GM18870 (cell line): ENCODE results near the gene WASHC2A.
A peak's percentile ranks its signal among the peaks of the same experiment; 100 is the strongest.
"Not testable (repeated sequence)": the region's sequence is repeated elsewhere in the genome, so short reads cannot be mapped to it uniquely, and the experiment has no call there.

Source experiments
- ATAC-seq: cut with Tn5 transposase; IDR thresholded peaks from one replicate; pipeline ENCODE4 v1.9.1; 2021; ENCODE audit warnings: moderate library complexity; ENCODE audit not compliant: unreplicated experiment

WASHC2A gene, protein sequence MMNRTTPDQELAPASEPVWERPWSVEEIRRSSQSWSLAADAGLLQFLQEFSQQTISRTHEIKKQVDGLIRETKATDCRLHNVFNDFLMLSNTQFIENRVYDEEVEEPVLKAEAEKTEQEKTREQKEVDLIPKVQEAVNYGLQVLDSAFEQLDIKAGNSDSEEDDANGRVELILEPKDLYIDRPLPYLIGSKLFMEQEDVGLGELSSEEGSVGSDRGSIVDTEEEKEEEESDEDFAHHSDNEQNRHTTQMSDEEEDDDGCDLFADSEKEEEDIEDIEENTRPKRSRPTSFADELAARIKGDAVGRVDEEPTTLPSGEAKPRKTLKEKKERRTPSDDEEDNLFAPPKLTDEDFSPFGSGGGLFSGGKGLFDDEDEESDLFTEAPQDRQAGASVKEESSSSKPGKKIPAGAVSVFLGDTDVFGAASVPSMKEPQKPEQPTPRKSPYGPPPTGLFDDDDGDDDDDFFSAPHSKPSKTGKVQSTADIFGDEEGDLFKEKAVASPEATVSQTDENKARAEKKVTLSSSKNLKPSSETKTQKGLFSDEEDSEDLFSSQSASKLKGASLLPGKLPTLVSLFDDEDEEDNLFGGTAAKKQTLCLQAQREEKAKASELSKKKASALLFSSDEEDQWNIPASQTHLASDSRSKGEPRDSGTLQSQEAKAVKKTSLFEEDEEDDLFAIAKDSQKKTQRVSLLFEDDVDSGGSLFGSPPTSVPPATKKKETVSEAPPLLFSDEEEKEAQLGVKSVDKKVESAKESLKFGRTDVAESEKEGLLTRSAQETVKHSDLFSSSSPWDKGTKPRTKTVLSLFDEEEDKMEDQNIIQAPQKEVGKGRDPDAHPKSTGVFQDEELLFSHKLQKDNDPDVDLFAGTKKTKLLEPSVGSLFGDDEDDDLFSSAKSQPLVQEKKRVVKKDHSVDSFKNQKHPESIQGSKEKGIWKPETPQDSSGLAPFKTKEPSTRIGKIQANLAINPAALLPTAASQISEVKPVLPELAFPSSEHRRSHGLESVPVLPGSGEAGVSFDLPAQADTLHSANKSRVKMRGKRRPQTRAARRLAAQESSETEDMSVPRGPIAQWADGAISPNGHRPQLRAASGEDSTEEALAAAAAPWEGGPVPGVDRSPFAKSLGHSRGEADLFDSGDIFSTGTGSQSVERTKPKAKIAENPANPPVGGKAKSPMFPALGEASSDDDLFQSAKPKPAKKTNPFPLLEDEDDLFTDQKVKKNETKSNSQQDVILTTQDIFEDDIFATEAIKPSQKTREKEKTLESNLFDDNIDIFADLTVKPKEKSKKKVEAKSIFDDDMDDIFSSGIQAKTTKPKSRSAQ (N-terminal part only)

DNA sequence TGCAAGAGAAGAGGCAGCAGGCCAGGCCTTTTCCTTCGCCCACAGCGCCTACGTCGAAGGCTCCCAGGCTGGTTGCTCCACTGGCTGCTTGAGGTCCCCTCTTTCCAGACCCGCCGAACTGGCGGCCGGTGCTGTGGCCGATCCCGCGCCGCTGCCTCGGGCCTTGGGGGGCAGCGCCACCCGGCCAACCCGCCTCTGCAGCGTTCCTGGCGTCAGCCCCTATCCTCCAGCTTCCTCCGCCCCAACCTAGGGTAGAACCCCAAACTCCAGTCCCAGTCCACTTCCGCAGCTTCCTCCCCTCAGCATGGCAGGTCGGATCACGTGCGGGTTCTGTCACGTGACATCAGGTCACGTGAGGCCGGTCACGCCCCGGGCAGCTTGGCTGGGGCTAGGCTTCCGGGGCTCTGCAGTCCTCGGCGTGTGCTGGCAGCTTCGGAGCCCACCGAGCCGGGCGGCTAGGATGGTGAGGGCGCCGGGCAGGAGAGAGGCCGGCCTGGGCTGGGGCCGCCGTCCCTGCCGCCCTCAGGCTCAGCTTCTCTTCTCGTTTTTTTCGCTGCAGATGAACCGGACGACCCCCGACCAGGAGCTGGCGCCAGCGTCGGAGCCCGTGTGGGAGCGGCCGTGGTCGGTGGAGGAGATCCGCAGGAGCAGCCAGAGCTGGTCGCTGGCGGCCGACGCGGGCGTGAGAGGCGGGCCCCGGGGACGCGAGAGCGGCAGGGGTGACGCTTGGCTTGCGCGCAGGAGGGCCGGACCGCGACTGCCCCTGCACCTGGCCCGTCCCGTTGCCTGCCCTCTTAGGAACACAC is at the start of gene WASHC2A:
TSS of gene WASHC2A (plus strand) at position 409 of the 806 bp plus-strand sequence. CDS start at position 461, 52 bp downstream.
- peak; percentile 90 for ATAC-seq

DNA sequence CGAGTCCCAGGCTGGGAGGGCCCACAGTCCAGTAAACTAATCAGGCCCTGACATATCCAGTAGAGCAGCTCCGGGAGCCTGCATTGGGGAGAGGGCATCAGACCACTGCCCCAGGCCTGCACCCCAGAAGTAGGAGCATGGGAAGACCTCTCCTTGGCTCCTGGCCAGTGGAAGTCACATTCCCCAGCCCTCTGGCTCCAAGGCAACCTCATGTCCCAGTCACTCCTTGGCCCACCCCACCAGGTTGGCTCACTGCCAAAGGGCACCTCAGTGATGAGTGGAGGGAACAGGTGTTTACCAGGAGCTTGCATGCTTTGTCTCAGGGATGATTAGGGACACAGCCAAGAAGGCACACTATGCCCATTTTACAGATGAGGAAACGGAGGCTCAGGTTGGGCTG is 48.5 kb upstream of the WASHC2A start:
- ATAC-seq, result not testable (repeated sequence)

DNA sequence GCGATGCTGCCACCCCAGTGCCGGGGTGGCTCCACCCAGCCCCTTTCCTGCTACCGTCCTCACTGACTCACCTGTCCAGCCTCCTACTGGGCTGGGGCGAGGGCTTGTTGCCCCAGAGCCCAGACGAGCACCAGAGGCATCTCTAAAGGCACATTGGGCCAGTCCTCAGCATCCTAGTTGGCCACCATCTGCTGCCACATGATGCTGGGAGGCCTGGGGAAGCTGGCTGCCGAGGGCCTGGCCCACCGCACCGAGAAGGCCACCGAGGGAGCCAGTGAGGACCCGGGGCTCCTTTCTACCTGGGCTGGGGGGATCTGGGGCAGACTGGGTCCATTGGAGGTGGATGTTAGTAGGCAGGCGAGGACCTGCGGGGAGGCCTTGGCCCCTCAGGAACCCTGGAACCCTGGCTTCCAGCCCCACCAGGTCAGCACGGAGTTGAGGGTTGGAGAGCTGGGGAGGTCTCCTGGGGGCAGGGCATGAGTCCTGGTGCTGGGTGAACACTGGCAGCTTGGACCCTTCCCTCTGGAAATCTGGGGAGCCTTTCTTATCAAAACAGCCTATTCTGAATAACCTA is 47.2 kb upstream of the WASHC2A start:
- ATAC-seq, result not testable (repeated sequence)

DNA sequence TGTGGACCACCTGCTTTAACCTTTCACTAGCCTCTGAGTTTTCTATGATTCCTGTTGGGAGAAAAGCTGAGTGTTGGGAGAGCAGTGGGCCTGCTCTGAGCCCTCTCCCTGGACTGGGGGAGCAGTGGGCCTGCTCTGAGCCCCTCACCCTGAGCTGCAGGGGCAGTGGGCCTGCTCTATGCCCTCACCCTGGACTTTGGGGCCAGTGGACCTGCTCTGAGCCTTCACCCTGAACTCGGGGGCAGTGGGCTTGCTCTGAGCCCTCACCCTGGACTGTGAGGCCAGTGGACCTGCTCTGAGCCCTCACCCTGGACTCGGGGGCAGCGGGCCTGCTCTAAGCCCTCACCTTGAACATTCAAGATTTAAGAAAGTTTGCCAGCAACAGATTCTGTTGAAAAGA is 46.1 kb upstream of the WASHC2A start:
- ATAC-seq, result no peak

DNA sequence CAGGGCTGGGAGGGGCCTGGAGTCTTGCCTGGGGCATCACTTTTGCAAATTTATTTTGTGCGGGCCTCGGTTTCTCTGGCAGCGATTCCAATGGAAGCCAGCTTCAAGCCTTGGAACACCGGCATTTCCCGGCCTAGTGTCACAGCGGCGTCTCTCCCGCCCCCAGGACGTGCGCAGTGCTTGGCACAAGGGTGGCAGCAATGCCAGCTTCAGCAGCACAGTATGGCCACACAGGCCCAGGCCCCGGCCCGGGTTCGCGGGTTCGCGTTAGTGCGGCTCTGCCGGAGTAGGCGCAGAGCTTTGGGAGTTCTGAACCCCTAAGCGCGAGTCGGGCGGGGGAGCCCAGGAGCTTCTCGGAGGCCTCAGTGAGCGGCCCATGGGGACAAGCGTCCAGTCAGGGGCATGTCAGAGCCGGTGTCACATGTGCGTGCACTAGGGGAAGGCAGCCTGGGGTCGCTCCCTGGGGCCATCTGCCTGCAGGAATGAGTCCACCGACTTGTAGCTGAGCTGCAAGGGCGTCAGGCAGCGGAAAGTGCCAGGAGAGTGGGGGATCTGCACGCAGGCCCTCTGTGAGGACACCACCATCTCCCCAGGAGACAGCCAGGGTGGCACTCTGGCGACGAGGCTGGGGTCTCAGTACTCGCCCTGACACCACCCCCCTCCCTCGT is 42.9 kb upstream of the WASHC2A start:
- ATAC-seq, result not testable (repeated sequence)

DNA sequence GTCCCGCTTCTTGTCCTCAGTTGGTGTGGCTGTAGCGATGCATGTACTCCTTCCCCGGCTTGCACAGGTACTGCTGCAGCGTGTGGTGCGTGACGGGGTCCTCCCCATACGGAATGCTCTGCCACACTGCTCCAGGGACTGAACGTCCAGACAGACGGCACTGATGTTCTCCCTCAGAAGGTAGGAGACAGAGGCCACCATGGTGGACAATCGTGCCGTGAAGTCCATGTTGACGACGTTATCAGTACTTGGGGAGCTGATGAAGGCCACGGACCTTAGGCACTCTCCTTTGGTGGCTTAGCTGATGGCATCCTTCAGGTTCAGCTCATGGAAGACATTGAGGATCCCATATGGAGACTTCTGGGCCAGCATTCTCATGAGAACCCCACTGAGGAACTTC is 42.1 kb upstream of the WASHC2A start:
- ATAC-seq, result no peak

DNA sequence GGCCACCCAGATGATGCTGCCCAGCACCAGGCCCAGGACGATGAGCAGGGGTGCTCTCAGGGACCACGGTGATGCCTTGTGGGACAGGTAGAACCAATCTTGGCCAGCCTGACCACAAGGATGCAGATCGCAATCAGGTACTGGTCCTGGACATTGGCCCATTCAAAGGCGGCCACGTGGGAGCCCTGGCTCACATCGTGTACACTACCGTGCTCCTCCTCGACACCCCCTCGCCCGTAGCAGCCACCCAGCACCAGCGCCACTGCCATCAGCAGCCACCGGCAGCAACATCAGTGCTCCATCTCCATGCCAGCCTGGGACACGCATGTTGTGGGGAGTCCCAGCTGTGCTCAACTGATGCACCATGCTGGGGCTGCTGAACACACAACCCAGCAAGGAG is 40.6 kb upstream of the WASHC2A start:
- no peak for ATAC-seq

DNA sequence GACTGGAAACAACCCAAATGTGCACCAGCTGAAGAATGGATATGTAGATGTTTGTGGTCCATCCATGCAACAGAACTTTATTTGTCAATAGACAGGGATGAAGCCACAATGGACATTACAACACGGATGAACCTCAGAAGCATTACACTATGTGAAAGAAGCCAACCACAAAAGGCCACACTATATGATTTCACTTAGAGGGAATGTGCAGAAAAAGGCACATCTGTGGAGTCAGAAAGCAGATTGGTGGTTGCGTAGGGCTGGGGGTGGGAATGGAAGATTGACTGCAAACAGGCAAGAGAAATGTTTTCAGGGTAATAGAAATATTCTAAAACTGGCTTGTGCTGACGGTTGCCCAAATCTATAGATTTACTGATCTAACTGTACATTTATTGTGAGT is 34.3 kb upstream of the WASHC2A start:
- ATAC-seq, result no peak

DNA sequence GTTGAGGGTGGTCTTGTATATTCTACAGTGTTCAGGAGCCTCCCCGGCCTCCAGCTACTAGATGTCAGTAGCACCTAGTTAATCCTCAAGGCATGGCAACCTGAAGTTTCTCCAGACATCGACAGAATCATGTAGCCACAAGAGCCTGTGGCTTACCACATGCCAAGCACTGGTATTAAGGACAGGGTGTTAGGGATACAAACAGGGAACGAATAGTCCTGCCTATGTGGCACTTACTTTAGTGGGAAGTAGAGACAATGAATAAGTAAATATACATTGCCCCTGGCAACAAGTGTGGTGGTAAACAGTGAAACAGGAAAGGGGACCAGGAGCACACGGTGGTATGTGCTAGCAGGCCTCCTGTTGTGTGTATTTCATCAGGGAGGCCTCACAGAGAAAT is 32.4 kb upstream of the WASHC2A start:
- ATAC-seq, result not testable (repeated sequence)

DNA sequence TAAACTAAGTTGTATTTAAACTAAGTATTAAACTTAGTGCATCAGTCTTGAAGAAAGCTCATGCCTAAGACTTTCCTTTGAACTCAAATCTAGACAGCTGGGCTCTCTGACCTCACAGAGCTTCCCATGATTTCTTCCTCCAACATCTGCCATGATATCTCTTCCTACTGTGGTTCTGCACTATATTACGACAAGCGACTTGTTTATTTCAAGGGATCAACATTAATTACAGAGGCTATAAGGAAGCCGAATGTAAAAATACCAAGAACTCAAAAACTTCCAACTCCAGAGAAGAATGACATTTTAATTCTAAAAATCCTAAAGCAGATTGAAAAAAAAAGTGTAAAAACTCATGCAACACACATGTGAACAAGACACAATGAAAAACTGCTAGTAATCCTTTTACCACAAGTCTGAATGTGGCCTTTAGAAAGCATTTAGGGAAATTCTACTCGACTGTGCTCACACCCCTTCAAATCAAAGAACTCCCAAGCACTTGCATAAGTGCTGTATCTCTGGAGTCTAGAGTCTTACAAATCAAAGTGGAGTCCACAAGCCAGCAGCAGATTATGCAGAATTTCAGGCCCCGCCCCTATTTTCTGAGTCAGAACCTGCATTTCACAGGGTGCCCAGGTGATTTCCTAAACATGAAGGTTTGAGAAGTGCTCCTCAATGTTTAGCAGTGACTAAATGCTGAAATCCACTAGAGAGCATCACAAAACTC is 22.7 kb upstream of the WASHC2A start:
- no peak for ATAC-seq

DNA sequence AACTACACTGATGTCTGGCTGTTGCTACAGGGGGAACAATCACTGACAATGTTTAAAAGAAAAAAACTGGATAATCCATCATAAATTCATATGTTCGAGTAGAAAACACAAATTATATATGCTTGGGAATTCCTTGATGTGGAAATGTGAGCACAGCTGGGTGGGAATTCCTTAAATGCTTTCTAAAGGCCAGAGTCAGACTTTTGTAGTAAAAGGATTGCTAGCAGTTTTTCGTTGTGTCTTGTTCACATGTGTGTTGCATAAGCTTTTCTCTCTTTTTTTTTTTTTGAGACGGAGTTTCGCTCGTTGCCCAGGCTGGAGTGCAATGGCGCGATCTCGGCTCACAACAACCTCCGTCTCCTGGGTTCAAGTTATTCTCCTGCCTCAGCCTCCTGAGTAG is 21.3 kb upstream of the WASHC2A start:
- ATAC-seq, result not testable (repeated sequence)

DNA sequence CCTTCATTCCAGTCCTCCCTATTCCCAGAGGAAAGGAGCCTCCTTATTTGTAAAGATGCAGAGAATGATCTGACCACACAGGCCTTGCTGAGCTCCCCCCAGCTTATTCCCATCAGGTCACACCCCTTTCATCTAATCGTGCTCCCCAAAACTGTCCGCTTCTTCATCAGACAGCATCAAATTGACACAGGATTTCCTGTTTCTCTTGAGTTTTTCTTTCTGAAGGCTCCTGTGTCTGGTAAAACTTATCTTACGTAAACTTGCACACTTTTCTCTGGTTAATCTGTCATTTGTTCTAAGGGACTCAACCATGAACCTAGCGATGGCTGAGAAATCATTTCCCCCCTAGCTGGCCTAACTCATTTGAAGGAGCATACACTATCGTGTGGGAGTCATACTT is 20.2 kb upstream of the WASHC2A start:
- ATAC-seq, result not testable (repeated sequence)

DNA sequence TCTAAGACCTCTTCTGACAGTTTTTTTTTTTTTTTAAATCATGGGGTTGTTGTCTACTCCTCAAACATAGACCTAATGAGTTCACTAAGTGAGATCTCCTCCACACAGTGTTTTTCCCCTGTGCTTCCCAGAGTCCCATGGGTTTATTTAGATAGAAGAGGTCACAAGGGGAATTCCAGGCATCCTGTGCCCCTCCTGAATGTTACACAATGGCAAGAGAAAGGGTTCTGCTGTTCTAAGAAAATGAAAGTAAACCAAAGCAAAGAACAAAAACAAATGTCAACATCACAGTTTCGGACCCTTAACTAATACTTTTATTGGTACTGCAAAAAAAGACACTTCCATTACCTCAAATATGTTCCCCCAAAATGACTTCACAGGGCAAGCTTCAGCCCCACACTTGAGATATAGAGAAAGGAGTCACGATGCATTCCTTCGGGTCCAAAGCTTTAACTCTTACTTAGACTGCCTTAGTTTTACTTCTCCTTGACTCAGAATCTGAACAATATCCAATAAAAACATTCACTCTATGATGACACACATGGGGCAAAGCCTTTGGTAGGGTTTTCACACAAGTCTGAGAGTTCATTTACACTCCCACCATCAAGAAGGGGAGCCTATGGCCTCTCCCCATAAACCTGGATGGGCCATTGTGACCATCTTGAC is 15.6 kb upstream of the WASHC2A start:
- peak; percentile 43 for ATAC-seq

DNA sequence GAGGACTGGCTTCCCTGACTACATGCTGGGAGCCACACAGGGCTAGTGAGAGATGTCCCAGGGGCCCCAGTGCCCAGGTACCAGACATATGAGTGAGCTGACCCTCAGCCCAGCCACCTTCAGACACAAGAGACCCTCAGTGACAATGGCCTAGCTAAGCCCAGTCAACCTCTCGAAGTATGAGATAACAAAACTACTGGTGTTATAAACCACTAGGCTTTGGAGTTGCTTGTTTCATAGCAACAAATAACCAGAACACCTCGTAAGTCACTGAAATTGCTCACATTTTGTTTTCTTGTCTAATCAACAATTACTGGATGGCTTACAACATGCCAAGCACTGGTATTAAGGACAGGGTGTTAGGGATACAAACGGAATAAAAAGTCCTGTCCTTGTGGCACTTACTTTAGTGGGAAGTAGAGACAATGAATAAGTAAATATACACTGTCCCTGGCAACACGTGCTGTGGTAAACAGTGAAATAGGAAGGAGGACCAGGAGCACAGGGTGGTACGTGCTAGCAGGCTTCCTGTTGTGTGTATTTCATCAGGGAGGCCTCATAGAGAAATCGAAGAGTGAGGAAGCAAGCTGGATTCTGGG is 14.9 kb upstream of the WASHC2A start:
- ATAC-seq, result not testable (repeated sequence)

DNA sequence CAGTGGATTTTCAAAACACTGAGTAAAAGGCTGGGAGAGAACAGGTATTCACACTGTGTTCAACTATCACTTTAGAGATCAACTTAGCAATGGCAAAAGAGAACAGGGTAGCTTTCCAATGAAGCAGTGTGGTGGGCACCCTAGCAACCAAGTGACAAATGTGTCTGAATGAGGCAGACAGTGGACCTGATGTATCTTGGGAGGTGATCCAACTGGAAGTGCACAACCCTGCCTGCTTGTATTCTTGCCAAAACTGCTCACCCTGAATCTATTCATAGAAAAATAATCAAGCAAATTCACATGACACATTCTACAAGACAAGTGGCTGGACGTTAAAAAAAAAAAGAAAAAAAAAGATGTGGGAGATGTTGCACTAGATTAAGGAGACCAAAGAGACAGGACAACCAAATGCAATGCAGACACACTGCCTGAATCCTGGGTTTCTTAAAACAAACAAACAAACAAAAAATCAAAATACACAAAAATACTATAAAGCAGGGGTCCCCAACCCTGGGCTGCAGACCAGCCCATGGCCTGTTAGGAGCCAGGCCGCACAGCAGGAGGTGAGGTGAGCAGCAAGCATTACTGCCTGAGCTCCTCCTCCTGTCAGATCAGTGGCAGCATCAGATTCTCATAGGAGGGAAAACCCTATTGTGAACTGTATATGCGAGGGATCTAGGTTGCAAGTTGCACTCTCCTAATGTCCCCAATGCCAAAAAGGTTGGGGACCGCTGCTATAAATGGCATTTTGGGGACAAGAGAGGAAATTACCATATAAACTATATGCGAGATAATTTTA is 12.1 kb upstream of the WASHC2A start:
- ATAC-seq, result not testable (repeated sequence)

DNA sequence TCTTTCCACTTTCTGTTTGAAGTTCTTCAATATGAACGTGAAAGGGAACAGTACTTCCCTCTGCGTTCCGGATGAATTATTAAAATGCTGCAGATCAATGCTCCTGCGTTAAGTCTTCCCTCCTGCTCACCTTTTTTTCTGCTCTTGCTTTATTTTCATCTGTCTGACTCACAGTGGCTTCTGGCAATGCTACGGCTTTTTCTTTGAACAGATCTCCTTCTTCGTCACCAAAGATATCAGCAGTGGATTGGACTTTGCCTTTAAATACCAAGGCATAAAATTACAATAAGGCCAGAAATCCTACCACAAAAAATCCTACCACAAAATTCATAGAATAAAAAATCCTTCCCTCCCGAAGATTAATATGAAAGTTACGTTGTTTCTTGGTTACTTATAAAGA is 11.1 kb upstream of the WASHC2A start:
- not testable (repeated sequence) for ATAC-seq

DNA sequence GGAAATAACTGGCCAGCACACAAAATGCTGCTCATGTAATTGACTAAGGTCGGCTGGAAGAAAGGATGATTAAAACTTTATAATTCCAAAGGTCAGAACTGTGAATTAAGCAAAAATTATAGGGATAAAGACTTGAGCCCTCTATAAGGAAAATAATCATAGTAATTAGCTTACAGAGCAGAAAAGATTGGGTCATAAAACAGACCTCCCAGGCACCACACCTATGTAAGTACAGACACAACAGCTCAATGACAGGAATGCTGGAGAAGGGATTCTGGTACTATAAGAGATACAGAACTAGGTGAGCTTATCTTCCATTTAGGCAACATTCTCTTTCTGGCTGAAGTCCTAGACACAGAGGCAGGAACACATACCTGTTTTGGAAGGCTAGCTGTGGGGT is 9.0 kb upstream of the WASHC2A start:
- not testable (repeated sequence) for ATAC-seq
